Activated T-helper 1 cell treated with anti-CD3 and anti-CD28 coated beads, Interleukin-12 subunit alpha, Interleukin-12 subunit beta, Interleukin-2, Interleukin-4 antibody, amounts not matched to agents 30 ng/mL and 10 ng/mL and 1 ng/mL, durations not matched to agents 14 hours and 24 hours and 36 hours (primary cell): ENCODE results near the gene PARN. TPM values are rescaled to one million over a fixed set of nuclear protein-coding genes. Genes with fewer than 3 reads are reported as not detected.
"Not testable (repeated sequence)": the region's sequence is repeated elsewhere in the genome, so short reads cannot be mapped to it uniquely, and the experiment has no call there.

Experiments used
- DNase-seq: peaks from one replicate; pipeline ENCODE4 v3.0.0; 2021; ENCODE audit warnings: low spot score
- H3K27ac Mint-ChIP-seq: one replicate; pipeline ENCODE4 v1.8.0; 2021; ENCODE audit warnings: mild to moderate bottlenecking, mixed read lengths
- H3K27me3 Mint-ChIP-seq: one replicate; pipeline ENCODE4 v1.8.0; 2022; ENCODE audit warnings: mild to moderate bottlenecking, moderate library complexity, mixed read lengths; ENCODE audit not compliant: insufficient read depth
- H3K36me3 Mint-ChIP-seq: one replicate; pipeline ENCODE4 v1.8.0; 2021; ENCODE audit warnings: low read depth, mixed read lengths
- H3K4me1 Mint-ChIP-seq: one replicate; pipeline ENCODE4 v1.8.0; 2021; ENCODE audit warnings: low read depth, mixed read lengths
- H3K4me3 Mint-ChIP-seq: one replicate; pipeline ENCODE4 v1.8.0; 2021; ENCODE audit warnings: mild to moderate bottlenecking, moderate library complexity, mixed read lengths
- H3K9me3 Mint-ChIP-seq: one replicate; pipeline ENCODE4 v1.8.0; 2021; ENCODE audit warnings: mixed read lengths
- intact Hi-C: fragments of 100-400 bp; cut with micrococcal nuclease; formaldehyde crosslinking; loops from one replicate; pipeline ENCODE4 v1.15.1; 2024
- total RNA-seq: library from RNA; stranded (reverse); gene quantifications from 2 replicates; pipeline ENCODE4 v1.2.3, GENCODE V29; 2022

Gene PARN
- total RNA-seq, 1 donor from 2014 or later: 55.4 TPM

GRCh38 chr16:14553447-14553846 is 76.6 kb downstream of the PARN start:
- H3K27me3 Mint-ChIP-seq: no peaks in the 10 kb centered on the region
- H3K36me3 Mint-ChIP-seq: peaks cover 17% of the 10 kb centered on the region
- H3K4me3 Mint-ChIP-seq: no peak overlapping the region
- H3K27ac Mint-ChIP-seq: no peak overlapping the region
- H3K9me3 Mint-ChIP-seq: no peaks in the 10 kb centered on the region
- DNase-seq: no peak
- intact Hi-C loops: no loop called here
- no peaks in the 10 kb centered on the region for H3K4me1 Mint-ChIP-seq

- Mint-ChIP-seq H3K27ac (no peak overlapping the region), H3K9me3 (no peaks in the 10 kb centered on the region), H3K36me3 (peaks cover 17% of the 10 kb centered on the region), H3K4me3 (no peak overlapping the region), H3K4me1 (no peaks in the 10 kb centered on the region), H3K27me3 (no peaks in the 10 kb centered on the region)
- intact Hi-C loops: no loop called here
- no peak for DNase-seq
These were observed 80.3 kb downstream of the PARN start for GRCh38 chr16:14549789-14550153.

DNA sequence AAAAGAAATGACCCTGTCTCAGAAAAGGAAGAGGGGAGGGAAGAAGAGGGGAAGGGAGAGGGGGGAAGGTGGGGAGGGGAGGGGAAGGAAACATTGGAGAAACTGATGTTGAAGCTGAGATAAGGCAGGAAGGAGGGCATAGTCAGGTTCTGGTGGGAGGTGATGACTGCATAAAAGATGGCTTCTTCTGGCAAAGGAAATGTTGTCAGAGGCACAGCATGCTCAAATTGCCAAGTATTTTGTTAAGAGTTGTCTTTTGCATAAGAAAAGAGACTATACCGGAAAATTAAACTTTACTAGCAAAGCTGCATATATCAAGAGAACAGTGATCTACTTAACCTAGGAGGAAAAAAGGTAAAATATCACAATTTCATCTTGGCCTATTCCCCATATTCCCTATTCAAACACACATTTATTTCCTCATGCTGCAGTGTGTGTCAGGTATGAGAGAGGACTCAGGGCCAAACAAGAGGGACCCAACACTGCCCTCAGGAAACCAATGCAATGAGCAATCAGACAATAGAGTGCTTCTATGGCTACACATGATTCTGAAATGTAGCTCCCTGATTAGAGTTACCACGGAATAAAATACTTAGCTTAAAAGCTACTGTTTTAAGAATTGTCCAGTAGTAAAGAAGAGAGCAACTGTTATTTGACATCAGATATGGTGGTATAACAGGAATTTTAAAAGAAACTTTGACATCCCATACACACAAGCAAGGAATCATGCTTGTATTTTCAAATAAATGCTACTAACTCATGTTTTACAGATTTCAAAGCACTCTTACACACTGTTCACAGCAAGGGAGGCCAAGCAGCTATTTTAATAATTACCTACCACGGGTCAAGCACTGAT is 80.9 kb downstream of the PARN start:
- Mint-ChIP-seq H3K4me1 (no peaks in the 10 kb centered on the region), H3K36me3 (peaks cover 17% of the 10 kb centered on the region), H3K4me3 (no peak overlapping the region), H3K27ac (no peak overlapping the region), H3K27me3 (no peaks in the 10 kb centered on the region), H3K9me3 (no peaks in the 10 kb centered on the region)
- no peak for DNase-seq
- intact Hi-C loops: no loop called here

GRCh38 chr16:14545346-14545884 is 84.6 kb downstream of the PARN start:
- Mint-ChIP-seq H3K9me3 (peaks cover 6% of the 10 kb centered on the region), H3K27ac (no peak overlapping the region), H3K27me3 (no peaks in the 10 kb centered on the region), H3K4me1 (no peaks in the 10 kb centered on the region), H3K36me3 (peaks cover 24% of the 10 kb centered on the region), H3K4me3 (no peak overlapping the region)
- intact Hi-C loops: no loop called here
- DNase-seq: no peak

- H3K27ac Mint-ChIP-seq, DNase-seq, H3K4me1 Mint-ChIP-seq, H3K4me3 Mint-ChIP-seq, H3K9me3 Mint-ChIP-seq, H3K27me3 Mint-ChIP-seq, intact Hi-C loops: not testable (repeated sequence)
- peaks cover 25% of the 10 kb centered on the region for H3K36me3 Mint-ChIP-seq
These were observed 85.2 kb downstream of the PARN start for GRCh38 chr16:14544846-14545245.

- H3K27me3 Mint-ChIP-seq: no peaks in the 10 kb centered on the region
- no peak overlapping the region for H3K27ac Mint-ChIP-seq
- intact Hi-C loops: no loop called here
- no peak for DNase-seq
- no peaks in the 10 kb centered on the region for H3K4me1 Mint-ChIP-seq
- H3K36me3 Mint-ChIP-seq: peaks cover 21% of the 10 kb centered on the region
- peaks cover 6% of the 10 kb centered on the region for H3K9me3 Mint-ChIP-seq
- H3K4me3 Mint-ChIP-seq: no peak overlapping the region
These were observed 90.4 kb downstream of the PARN start for GRCh38 chr16:14539631-14540030.

GRCh38 chr16:14539156-14539555 is 90.9 kb downstream of the PARN start:
- intact Hi-C loops: no loop called here
- Mint-ChIP-seq H3K27me3 (no peaks in the 10 kb centered on the region), H3K27ac (no peak overlapping the region), H3K36me3 (peaks cover 21% of the 10 kb centered on the region), H3K9me3 (peaks cover 6% of the 10 kb centered on the region), H3K4me3 (no peak overlapping the region), H3K4me1 (no peaks in the 10 kb centered on the region)
- DNase-seq: no peak

- Mint-ChIP-seq H3K4me1 (no peaks in the 10 kb centered on the region), H3K27me3 (no peaks in the 10 kb centered on the region), H3K4me3 (no peak overlapping the region), H3K9me3 (peaks cover 6% of the 10 kb centered on the region), H3K27ac (no peak overlapping the region), H3K36me3 (peaks cover 19% of the 10 kb centered on the region)
- no peak for DNase-seq
- intact Hi-C loops: no loop called here
These were observed 91.5 kb downstream of the PARN start for GRCh38 chr16:14538604-14539003.

- Mint-ChIP-seq H3K4me3 (no peak overlapping the region), H3K4me1 (peaks cover 5% of the 10 kb centered on the region), H3K36me3 (peaks cover 10% of the 10 kb centered on the region), H3K9me3 (no peaks in the 10 kb centered on the region), H3K27me3 (no peaks in the 10 kb centered on the region), H3K27ac (no peak overlapping the region)
- intact Hi-C loops: no loop called here
- DNase-seq: no peak
These were observed 98.4 kb downstream of the PARN start for GRCh38 chr16:14531613-14532012.

GRCh38 chr16:14531101-14531500 is 99.0 kb downstream of the PARN start:
- Mint-ChIP-seq H3K9me3 (no peaks in the 10 kb centered on the region), H3K4me3 (no peak overlapping the region), H3K36me3 (peaks cover 10% of the 10 kb centered on the region), H3K4me1 (peaks cover 5% of the 10 kb centered on the region), H3K27me3 (no peaks in the 10 kb centered on the region), H3K27ac (no peak overlapping the region)
- no peak for DNase-seq
- intact Hi-C loops: no loop called here

GRCh38 chr16:14530046-14530445 is 100.0 kb downstream of the PARN start:
- H3K9me3 Mint-ChIP-seq: no peaks in the 10 kb centered on the region
- H3K36me3 Mint-ChIP-seq: peaks cover 10% of the 10 kb centered on the region
- peaks cover 5% of the 10 kb centered on the region for H3K4me1 Mint-ChIP-seq
- no peak overlapping the region for H3K4me3 Mint-ChIP-seq
- intact Hi-C loops: no loop called here
- no peaks in the 10 kb centered on the region for H3K27me3 Mint-ChIP-seq
- H3K27ac Mint-ChIP-seq: no peak overlapping the region
- DNase-seq: no peak

- no peak overlapping the region for H3K27ac Mint-ChIP-seq
- intact Hi-C loops: loop anchor here (1.0 to 2.0 kb wide), 4 partner anchors 228 to 610 kb away; no protein-coding TSS in a partner anchor
- H3K4me1 Mint-ChIP-seq: peaks cover 5% of the 10 kb centered on the region
- peak; percentile 24 for DNase-seq
- H3K9me3 Mint-ChIP-seq: no peaks in the 10 kb centered on the region
- H3K27me3 Mint-ChIP-seq: no peaks in the 10 kb centered on the region
- peaks cover 10% of the 10 kb centered on the region for H3K36me3 Mint-ChIP-seq
- no peak overlapping the region for H3K4me3 Mint-ChIP-seq
These were observed 100.9 kb downstream of the PARN start for GRCh38 chr16:14529010-14529669.

- Mint-ChIP-seq H3K27me3 (no peaks in the 10 kb centered on the region), H3K27ac (no peak overlapping the region), H3K4me1 (peaks cover 5% of the 10 kb centered on the region), H3K9me3 (no peaks in the 10 kb centered on the region), H3K36me3 (peaks cover 5% of the 10 kb centered on the region), H3K4me3 (no peak overlapping the region)
- no peak for DNase-seq
- intact Hi-C loops: loop anchor here (2.0 kb wide), 1 partner anchor 228 kb away; no protein-coding TSS in a partner anchor
These were observed 101.8 kb downstream of the PARN start for GRCh38 chr16:14528306-14528705.
